GM12878 (cell line): ENCODE data around the gene SELENOH. TPM values are rescaled to one million over a fixed set of nuclear protein-coding genes. Genes with fewer than 3 reads are reported as not detected.
A peak's percentile ranks its signal among the peaks of the same experiment; 100 is the strongest.

Source experiments
- ATAC-seq: fragments of 200-7000 bp; cut with Tn5 transposase; 3 replicates; pipeline ENCODE4 v1.9.1; 2020; ENCODE audit warnings: mild to moderate bottlenecking, moderate library complexity
- BruUV-seq: library from RNA; stranded (reverse); fragments of 400-500 nt; replicated peaks from 2 replicates; lab custom pipeline; 2021; lab: Mats Ljungman, UMichigan
- CTCF ChIA-PET: fragments of 300-600 bp; sonication (Branson Sonifier 250); formaldehyde crosslinking; extraction: SDS; loops from one replicate; lab custom pipeline; 2021; ENCODE audit warnings: inconsistent platforms; lab: Yijun Ruan, JAX
- POLR2A ChIA-PET: fragments of 350-600 bp; formaldehyde crosslinking; extraction: SDS; loops from one replicate; lab custom pipeline; 2021; ENCODE audit warnings: inconsistent platforms; lab: Charles Lee
- RAD21 ChIA-PET: fragments of 300-600 bp; sonication (Branson Sonifier 250); formaldehyde crosslinking; loops from one replicate; lab custom pipeline; 2023; ENCODE audit warnings: antibody characterized with exemption; ENCODE audit not compliant: unreplicated experiment; lab: Charles Lee
- SMC1A ChIA-PET: fragments of 300-600 bp; sonication (Branson Sonifier 250); formaldehyde crosslinking; loops from one replicate; lab custom pipeline; 2023; ENCODE audit not compliant: unreplicated experiment, uncharacterized antibody; lab: Charles Lee
- DNase-seq: peaks from one replicate; pipeline ENCODE4 v3.0.0-alpha.2; 2011; ENCODE audit warnings: low read depth, low spot score
- FAIRE-seq: peaks from 3 replicates; lab custom pipeline; 2011; peaks lifted over from hg19 to GRCh38; lab: Jason Lieb, UNC
- H2AFZ ChIP-seq: 2 replicates; pipeline ENCODE4 v1.6.0; 2011; ENCODE audit warnings: low read depth, low read length, control low read depth; ENCODE audit not compliant: control insufficient read depth
- H3K27ac ChIP-seq: 2 replicates; pipeline ENCODE4 v1.5.1; 2011; ENCODE audit warnings: control low read depth; ENCODE audit not compliant: control insufficient read depth, insufficient read depth
- H3K27me3 ChIP-seq, 2 experiments: replicated peaks in 1 of 2; 2 replicates each; pipeline versions ENCODE4 v1.6.0 to v1.6.1; 2011; ENCODE audit warnings: low read length in 1 of 2; ENCODE audit not compliant: control insufficient read depth in 2 of 2, insufficient read depth in 2 of 2
- H3K36me3 ChIP-seq, 2 experiments: 2 replicates each; pipeline ENCODE4 v1.5.1; 2011; ENCODE audit warnings: low read length in 1 of 2; ENCODE audit not compliant: control insufficient read depth in 2 of 2, insufficient read depth in 2 of 2
- H3K4me1 ChIP-seq: 2 replicates; pipeline ENCODE4 v1.6.1; 2011; ENCODE audit warnings: mild to moderate bottlenecking, low read length, moderate library complexity, mixed read lengths; ENCODE audit not compliant: control insufficient read depth, insufficient read depth
- H3K4me2 ChIP-seq: 2 replicates; pipeline ENCODE4 v1.6.0; 2011; ENCODE audit warnings: control low read depth; ENCODE audit not compliant: control insufficient read depth, insufficient read depth
- H3K4me3 ChIP-seq: fragments of 200-600 bp; sonication (generic); 2 replicates; pipeline ENCODE4 v1.5.1; 2016
- H3K79me2 ChIP-seq: 2 replicates; pipeline ENCODE4 v1.6.0; 2011; ENCODE audit warnings: low read length; ENCODE audit not compliant: control insufficient read depth, insufficient read depth
- H3K9ac ChIP-seq: 2 replicates; pipeline ENCODE4 v1.8.0; 2011; ENCODE audit warnings: low read length, control low read depth, mixed read lengths; ENCODE audit not compliant: control insufficient read depth, insufficient read depth
- H3K9me3 ChIP-seq: replicated peaks from 3 replicates; pipeline ENCODE4 v1.5.1; 2011; ENCODE audit warnings: mild to moderate bottlenecking, low read length; ENCODE audit not compliant: control insufficient read depth, insufficient read depth
- H4K20me1 ChIP-seq: 2 replicates; pipeline ENCODE4 v1.6.0; 2011; ENCODE audit not compliant: control insufficient read depth, insufficient read depth
- BACH1 ChIP-seq: fragments of 450-650 bp; IDR thresholded peaks from 2 replicates; pipeline ENCODE4 v1.6.1; 2017; ENCODE audit warnings: mild to moderate bottlenecking, borderline replicate concordance
- BCL3 ChIP-seq: IDR thresholded peaks from 2 replicates; pipeline ENCODE4 v1.6.1; 2011; ENCODE audit warnings: borderline replicate concordance, low read depth, mild to moderate bottlenecking, moderate library complexity, low read length; ENCODE audit not compliant: insufficient read depth, poor library complexity, severe bottlenecking
- EED ChIP-seq: sonication (generic); IDR thresholded peaks from 2 replicates; pipeline ENCODE4 v1.6.1; 2016; ENCODE audit warnings: antibody characterized with exemption, low read depth
- EP300 ChIP-seq, 2 experiments: fragments of 150-350 bp in 1 of 2; IDR thresholded peaks; 2 replicates each; pipeline ENCODE4 v1.6.1; 2011 to 2012; ENCODE audit warnings: low read depth in 2 of 2, low read length in 2 of 2, borderline replicate concordance in 1 of 2, improper control_type of control experiment in 1 of 2, inconsistent platforms in 1 of 2; ENCODE audit not compliant: control insufficient read depth in 1 of 2
- IRF5 ChIP-seq: fragments of 450-650 bp; IDR thresholded peaks from 2 replicates; pipeline ENCODE4 v1.6.1; 2017; ENCODE audit warnings: borderline replicate concordance
- MLLT1 ChIP-seq: fragments of 450-650 bp; IDR thresholded peaks from 2 replicates; pipeline ENCODE4 v1.6.1; 2016; ENCODE audit warnings: mild to moderate bottlenecking
- MTA3 ChIP-seq: IDR thresholded peaks from 2 replicates; pipeline ENCODE4 v1.6.1; 2012; ENCODE audit warnings: low read length, inconsistent platforms, borderline replicate concordance
- MXI1 ChIP-seq: fragments of 150-350 bp; IDR thresholded peaks from 2 replicates; pipeline ENCODE4 v1.6.1; 2011; ENCODE audit warnings: low read depth, mild to moderate bottlenecking, inconsistent platforms, low read length, improper control_type of control experiment
- MYC ChIP-seq: IDR thresholded peaks from 2 replicates; pipeline ENCODE4 v1.6.1; 2011; ENCODE audit warnings: mild to moderate bottlenecking, low read length, moderate library complexity, inconsistent platforms; ENCODE audit not compliant: insufficient read depth, insufficient replicate concordance, insufficient read length, severe bottlenecking
- NR2C1 ChIP-seq: fragments of 450-650 bp; IDR thresholded peaks from 2 replicates; pipeline ENCODE4 v1.6.1; 2017; ENCODE audit warnings: antibody characterized with exemption, mild to moderate bottlenecking, moderate library complexity
- NR2C2 ChIP-seq: IDR thresholded peaks from 2 replicates; pipeline ENCODE4 v1.6.1; 2011; ENCODE audit warnings: borderline replicate concordance, low read depth; ENCODE audit not compliant: control insufficient read depth, insufficient read length
- PKNOX1 ChIP-seq: fragments of 450-650 bp; IDR thresholded peaks from 2 replicates; pipeline ENCODE4 v1.6.1; 2016; ENCODE audit warnings: mild to moderate bottlenecking
- RB1 ChIP-seq: fragments of 450-650 bp; formaldehyde crosslinking; IDR thresholded peaks from 2 replicates; pipeline ENCODE4 v1.6.1; 2017; ENCODE audit warnings: mild to moderate bottlenecking, borderline replicate concordance
- SMC3 ChIP-seq: IDR thresholded peaks from 2 replicates; pipeline ENCODE4 v1.6.1; 2011; ENCODE audit warnings: low read length, improper control_type of control experiment, borderline replicate concordance
- ZNF207 ChIP-seq: fragments of 450-650 bp; IDR thresholded peaks from 2 replicates; pipeline ENCODE4 v1.6.1; 2014; ENCODE audit warnings: antibody characterized with exemption, mild to moderate bottlenecking, borderline replicate concordance
- ZNF24 ChIP-seq: fragments of 450-650 bp; IDR thresholded peaks from 2 replicates; pipeline ENCODE4 v1.6.1; 2017; ENCODE audit warnings: antibody characterized with exemption, mild to moderate bottlenecking
- WGBS: methylation state at CpG from one replicate; pipeline ENCODE4 v1.1.6; 2016; ENCODE audit warnings: low lambda C conversion rate; ENCODE audit not compliant: insufficient replicate concordance, insufficient coverage; ENCODE audit errors: missing lambda C conversion rate; 5-methylcytosine and 5-hydroxymethylcytosine counted together
- in situ Hi-C: fragments of 300-500 bp; cut with MboI; formaldehyde crosslinking; loops from 9 replicates; pipeline ENCODE4 v1.14.3; 2018; ENCODE audit warnings: mixed read lengths
- intact Hi-C: fragments of 100-400 bp; cut with micrococcal nuclease; formaldehyde crosslinking; loops from one replicate; pipeline ENCODE4 v1.14.2; 2022; ENCODE audit not compliant: unreplicated experiment
- polyA plus RNA-seq, 11 experiments: library from polyadenylated mRNA; depleted of rRNA in 4 of 11; unstranded in 6 of 11; stranded (reverse) in 5 of 11; fragments of >200 nt; fragmentation: Nextera tagmentation in 4 of 11; fragmentation: Illumina TruSeq in 1 of 11; extraction: Ambion mirVana in 4 of 11; extraction: Trizol in 1 of 11; gene quantifications; 1 replicate in 1 of 11; 2 replicates in 10 of 11; pipeline versions ENCODE4 v1.2.1 to v1.2.3, GENCODE V29; 2011 to 2016; ENCODE audit warnings: inconsistent platforms in 2 of 11, missing spikeins in 2 of 11, low read depth in 1 of 11
- total RNA-seq, 4 experiments: library from RNA; depleted of rRNA in 3 of 4; stranded (reverse); fragments of >200 nt in 3 of 4; fragmentation: Illumina TruSeq in 1 of 4; extraction: Trizol in 1 of 4; gene quantifications; 2 replicates each; pipeline versions ENCODE4 v1.2.1 to v1.2.3, GENCODE V29; 2013 to 2021

The SELENOH gene
- total and polyA plus RNA-seq, 10 of the 15 experiments (the other 5 are each of a cell fraction or from before 2014, with no cell fraction given) = 20.3 to 458 (median 200) TPM

- TF ChIP-seq RB1 = no peak
- TF ChIP-seq BACH1 = no peak
- no peak for TF ChIP-seq SMC3
- no peak for TF ChIP-seq EP300 (IDR thresholded peaks at IDR 0.05; ENCODE audit: borderline replicate concordance in 1 of 2, control insufficient read depth in 1 of 2, low read depth in 2 of 2, low read length in 2 of 2)
- TF ChIP-seq ZNF24 = no peak
- TF ChIP-seq EED = no peak
- TF ChIP-seq MYC = no peak
- no peak for TF ChIP-seq MLLT1
Observed at GRCh38 chr11:57728829-57729228, 12.5 kb upstream of the SELENOH start (continued).

- peak; percentile 64 for ATAC-seq
- Histone ChIP-seq H3K27me3 (no peaks in the 10 kb centered on the region), H3K4me3 (no peak overlapping the region), H3K36me3 (peaks cover 1 to 3% of the 10 kb centered on the region in 2 experiments; a peak in 2 of 4 replicates), H3K4me2 (peak overlapping the region; percentile 55; the same call in 1 of the 2 replicates), H3K27ac (peak overlapping the region; percentile 6; the same call in 1 of the 2 replicates), H4K20me1 (no peaks in the 10 kb centered on the region), H3K9ac (peak overlapping the region; percentile 35; the same call in 1 of the 2 replicates), H2AFZ (no peak overlapping the region; the same call in 1 of the 2 replicates), H3K79me2 (peaks cover 41% of the 10 kb centered on the region), H3K9me3 (no peaks in the 10 kb centered on the region), H3K4me1 (0 out of 2 replicates have a peak, but pooled peaks cover 6% of the 10 kb centered on the region)
- in situ Hi-C loops (no loop called here), intact Hi-C loops (no loop called here)
- ChIA-PET RAD21 (interaction anchor here (0.5 to 1.2 kb wide), 3 partner anchors 17 to 71 kb away, joined by 3 to 4 read pairs (median 3); partner anchors contain the start of genes MED19 and TMX2), CTCF (interaction anchor here (0.6 to 2.5 kb wide), 4 partner anchors 15 to 1804 kb away, joined by 4 to 11 read pairs (median 6); partner anchors contain the start of gene CTNND1), POLR2A (interaction anchor here (1.1 kb wide), 1 partner anchor 62 kb away, joined by 3 read pairs; no protein-coding TSS in a partner anchor), SMC1A (interaction anchor here (0.6 to 3.7 kb wide), 5 partner anchors 15 to 71 kb away, joined by 3 to 19 read pairs (median 4); no protein-coding TSS in a partner anchor)
- no TSS peak for BruUV-seq
- no peak for DNase-seq
- FAIRE-seq = no peak
- 2% methylated on average over 7 of the region's 7 CpGs for WGBS
- no peak for TF ChIP-seq BCL3
- TF ChIP-seq IRF5 = no peak
- no peak for TF ChIP-seq MTA3
- peak; percentile 21; the same call in 1 of the 2 replicates for TF ChIP-seq MXI1
- peak; percentile 31; the same call in 1 of the 2 replicates for TF ChIP-seq PKNOX1
- TF ChIP-seq BACH1 = no peak
- TF ChIP-seq NR2C2 = no peak
- TF ChIP-seq NR2C1 = no peak
- no peak for TF ChIP-seq ZNF207
Observed at GRCh38 chr11:57729479-57729878, 11.8 kb upstream of the SELENOH start.
